Coronary artery (tissue), 2 donors: Measurements from ENCODE around the gene MTUS2.
"Not testable (repeated sequence)": the region's sequence is repeated elsewhere in the genome, so short reads cannot be mapped to it uniquely, and the experiment has no call there.

Experiments used
- DNase-seq: peaks from one replicate; pipeline ENCODE4 v3.0.0-alpha.2; 2017; ENCODE audit warnings: low spot score
- H3K27ac ChIP-seq, 2 donors: fragments of 200-600 bp; sonication (generic); one replicate each; pipeline ENCODE4 v1.5.1; 2016 to 2019
- H3K4me3 ChIP-seq: fragments of 200-600 bp; sonication (generic); 2 replicates; pipeline ENCODE4 v1.5.1; 2016; ENCODE audit warnings: mild to moderate bottlenecking, moderate library complexity
- TF ChIP-seq, protein P1 (sequence below): fragments of 200-600 bp; sonication (generic); IDR thresholded peaks from one replicate; pipeline ENCODE4 v1.5.1; 2019; ENCODE audit warnings: antibody characterized with exemption

The MTUS2 gene

DNA sequence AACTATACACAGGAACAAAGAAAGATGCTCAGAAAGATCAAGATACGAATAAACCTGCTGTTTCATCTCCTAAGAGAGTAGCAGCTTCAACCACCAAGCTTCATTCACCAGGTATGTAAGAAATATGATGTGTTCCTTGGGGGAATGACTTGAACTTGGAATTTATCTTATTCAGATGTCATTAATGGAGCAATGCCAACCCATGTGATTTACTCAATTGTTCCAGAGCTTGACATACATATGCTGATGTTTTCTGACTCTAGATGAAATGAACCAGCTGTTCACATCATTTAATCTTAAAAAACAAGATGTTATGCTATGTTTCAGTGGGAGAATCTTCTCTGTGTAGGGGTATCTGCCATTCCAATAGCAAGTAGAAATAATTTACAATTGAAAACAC, 504.5 kb downstream of the MTUS2 start:
- Histone ChIP-seq H3K4me3 (no peak overlapping the region), H3K27ac (no peak overlapping the region)
- DNase-seq, result no peak
- TF ChIP-seq, protein P1, sequence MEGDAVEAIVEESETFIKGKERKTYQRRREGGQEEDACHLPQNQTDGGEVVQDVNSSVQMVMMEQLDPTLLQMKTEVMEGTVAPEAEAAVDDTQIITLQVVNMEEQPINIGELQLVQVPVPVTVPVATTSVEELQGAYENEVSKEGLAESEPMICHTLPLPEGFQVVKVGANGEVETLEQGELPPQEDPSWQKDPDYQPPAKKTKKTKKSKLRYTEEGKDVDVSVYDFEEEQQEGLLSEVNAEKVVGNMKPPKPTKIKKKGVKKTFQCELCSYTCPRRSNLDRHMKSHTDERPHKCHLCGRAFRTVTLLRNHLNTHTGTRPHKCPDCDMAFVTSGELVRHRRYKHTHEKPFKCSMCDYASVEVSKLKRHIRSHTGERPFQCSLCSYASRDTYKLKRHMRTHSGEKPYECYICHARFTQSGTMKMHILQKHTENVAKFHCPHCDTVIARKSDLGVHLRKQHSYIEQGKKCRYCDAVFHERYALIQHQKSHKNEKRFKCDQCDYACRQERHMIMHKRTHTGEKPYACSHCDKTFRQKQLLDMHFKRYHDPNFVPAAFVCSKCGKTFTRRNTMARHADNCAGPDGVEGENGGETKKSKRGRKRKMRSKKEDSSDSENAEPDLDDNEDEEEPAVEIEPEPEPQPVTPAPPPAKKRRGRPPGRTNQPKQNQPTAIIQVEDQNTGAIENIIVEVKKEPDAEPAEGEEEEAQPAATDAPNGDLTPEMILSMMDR, result no peak

DNA sequence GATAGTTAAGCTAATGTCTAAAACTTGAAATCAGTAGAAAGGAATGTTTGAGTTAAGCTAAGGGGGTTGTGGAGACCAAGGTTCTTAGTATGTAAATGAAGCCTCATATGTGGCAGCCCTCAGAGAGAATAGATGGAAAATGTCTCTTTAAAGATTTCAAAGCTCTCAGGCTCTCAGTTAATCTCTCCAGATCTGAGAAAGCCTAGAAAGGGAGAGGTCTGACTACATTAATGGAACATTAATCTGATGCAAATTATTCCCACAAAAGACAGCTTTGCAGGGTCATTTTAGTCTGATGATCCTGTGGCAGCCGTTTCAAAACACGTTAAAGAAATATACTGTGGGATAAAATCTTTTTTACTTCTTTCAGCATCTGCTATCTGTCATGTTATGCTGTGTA, 508.4 kb downstream of the MTUS2 start:
- TF ChIP-seq, protein P1, result no peak

DNA sequence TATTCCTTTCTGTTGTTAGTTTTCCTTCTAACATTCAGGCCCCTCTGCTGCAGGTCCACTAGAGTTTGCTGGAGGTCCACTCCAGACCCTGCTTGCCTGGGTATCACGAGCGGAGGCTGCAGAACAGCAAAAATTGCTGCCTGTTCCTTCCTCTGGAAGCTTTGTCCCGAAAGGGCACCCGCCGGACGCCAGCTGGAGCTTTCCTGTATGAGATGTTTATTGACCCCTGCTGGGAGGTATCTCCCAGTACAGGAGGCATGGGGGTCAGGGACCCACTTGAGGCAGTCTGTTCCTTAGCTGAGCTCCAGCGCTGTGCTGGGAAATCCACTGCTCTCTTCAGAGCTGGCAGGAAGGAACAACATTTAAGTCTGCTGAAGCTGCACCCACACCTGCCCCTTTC, 516.2 kb downstream of the MTUS2 start:
- no peak overlapping the region for H3K4me3 ChIP-seq
- TF ChIP-seq, protein P1, result no peak
- DNase-seq, result no peak
- no peak overlapping the region for H3K27ac ChIP-seq

More for the DNA sequence above, 508.4 kb downstream of the MTUS2 start:
- no peak for DNase-seq
- H3K4me3 ChIP-seq, result no peak overlapping the region
- no peak overlapping the region for H3K27ac ChIP-seq

DNA sequence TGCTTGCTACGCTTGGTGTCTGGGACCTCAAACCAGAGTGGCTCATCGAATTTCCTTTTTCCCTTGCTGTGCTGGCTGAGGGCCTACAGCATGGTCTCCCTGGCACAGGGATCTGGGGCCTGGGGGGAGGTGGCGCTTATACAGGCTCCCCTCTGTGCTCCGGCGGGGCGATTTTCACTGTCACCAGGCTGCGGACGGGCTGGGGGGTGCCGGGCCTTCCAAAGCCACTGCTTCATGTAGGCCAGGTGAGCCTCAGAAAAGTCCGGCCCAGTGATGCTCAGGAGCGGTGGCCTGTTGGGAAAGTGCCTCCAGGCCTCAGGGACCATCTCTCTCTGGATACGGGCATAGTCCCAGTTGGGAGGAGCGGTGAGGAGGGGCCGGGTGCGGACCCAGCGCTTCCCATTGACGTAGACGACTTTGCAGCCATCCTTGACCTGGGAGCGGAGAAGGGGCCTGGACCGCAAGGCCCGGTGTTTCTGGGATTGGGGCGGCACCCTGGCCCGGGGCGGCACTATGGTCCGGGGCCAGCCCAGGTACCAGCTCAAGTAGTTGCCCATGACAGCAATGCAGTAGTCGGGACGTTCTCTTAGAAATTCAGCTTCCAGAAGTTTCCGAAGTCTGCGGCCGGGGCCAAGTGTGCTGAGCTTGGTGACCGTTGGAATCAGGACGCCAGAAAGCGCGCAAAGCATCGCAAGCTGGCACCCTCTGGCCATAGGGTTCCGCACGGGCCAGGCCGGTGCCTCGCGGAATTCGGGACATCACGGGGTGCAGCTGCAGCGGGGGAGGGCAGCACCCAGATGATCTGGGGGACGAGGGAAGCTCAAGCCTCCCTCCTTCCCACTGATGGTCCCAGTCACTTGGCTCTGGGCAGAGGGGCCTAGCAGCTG, 519.5 kb downstream of the MTUS2 start:
- TF ChIP-seq, protein P1, result no peak
- Histone ChIP-seq H3K27ac (no peak overlapping the region), H3K4me3 (no peak overlapping the region)
- DNase-seq, result no peak

DNA sequence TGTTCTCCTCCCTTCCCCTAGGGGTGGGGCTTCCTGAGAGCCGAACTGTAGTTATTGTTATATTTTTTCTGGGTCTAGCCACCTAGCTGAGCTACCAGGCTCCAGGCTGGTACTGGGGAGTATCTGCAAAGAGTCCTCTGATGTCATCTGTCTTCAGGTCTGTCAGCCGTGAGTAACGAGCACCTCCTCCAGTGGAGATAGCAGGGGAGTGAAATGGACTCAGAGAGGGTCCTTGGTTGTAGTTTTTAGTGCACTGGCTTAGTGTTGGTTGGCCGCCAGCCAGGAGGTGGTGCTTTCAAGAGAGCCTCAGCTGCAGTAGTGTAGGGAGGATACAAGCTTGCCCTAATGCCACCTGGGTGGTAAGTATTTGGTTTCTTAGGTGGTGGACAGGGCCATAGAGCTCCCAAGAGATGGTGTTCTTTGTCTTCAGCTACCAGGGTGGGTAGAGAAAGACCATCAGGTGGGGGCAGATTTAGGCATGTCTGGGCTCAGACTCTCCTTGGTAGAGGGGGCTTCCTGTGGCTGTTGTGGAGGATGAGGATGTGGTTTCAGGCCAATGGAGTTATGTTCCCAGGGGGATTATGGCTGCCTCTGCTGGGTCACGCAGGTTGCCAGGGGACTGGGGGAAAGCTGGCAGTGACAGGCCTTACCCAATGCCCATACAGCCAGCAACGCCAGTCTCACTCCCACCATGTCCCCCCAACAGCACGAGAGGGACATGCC, 525.9 kb downstream of the MTUS2 start:
- not testable (repeated sequence) for DNase-seq, H3K4me3 ChIP-seq, H3K27ac ChIP-seq

- TF ChIP-seq, protein P1, result no peak
- no peak for DNase-seq
- H3K4me3 ChIP-seq, result no peak overlapping the region
- H3K27ac ChIP-seq, result no peak overlapping the region
Observed at GRCh38 chr13:29355029-29355428, 534.9 kb downstream of the MTUS2 start.

- TF ChIP-seq, protein P1, result no peak
- no peak for DNase-seq
- Histone ChIP-seq H3K4me3 (no peak overlapping the region), H3K27ac (no peak overlapping the region)
Observed at GRCh38 chr13:29359181-29359580, 539.0 kb downstream of the MTUS2 start.
